ENCODE results near the gene CCDC152. TPM values are rescaled to one million over a fixed set of nuclear protein-coding genes. Genes with fewer than 3 reads are reported as not detected.
"Not testable (repeated sequence)": the region's sequence is repeated elsewhere in the genome, so short reads cannot be mapped to it uniquely, and the experiment has no call there.

CCDC152 gene
- polyA plus RNA-seq, 3 donors = 0.92 to 2.6 (median 2.6) TPM

GRCh38 chr5:42837601-42838000 is 81.0 kb downstream of the CCDC152 start:
- H3K27ac ChIP-seq (ENCODE audit: low read depth, low read length) = no peak overlapping the region
- 79 to 84% (median 80%) methylated on average over 3 of the region's 3 CpGs for WGBS, 3 donors

DNA sequence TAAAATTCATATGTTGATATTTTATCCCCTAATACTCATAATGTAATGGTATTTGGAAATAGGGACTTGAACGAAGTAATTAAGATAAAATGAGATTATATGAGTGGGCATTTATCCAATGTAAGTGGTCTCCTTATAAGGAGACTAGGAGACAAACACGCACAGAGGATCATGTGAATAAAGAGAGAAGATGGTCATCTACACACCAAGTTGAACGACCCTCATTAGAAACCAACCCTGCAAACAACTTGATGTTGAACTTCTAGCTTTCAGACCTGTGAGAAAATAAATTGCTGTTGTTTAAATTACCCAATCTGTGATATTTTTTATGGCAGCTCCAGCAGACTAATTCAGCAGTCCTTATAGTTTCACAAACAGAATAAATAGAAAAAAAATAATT is 82.6 kb downstream of the CCDC152 start:
- 82 to 89% (median 88%) methylated on average over 3 of the region's 3 CpGs for WGBS, 3 donors
- H3K27ac ChIP-seq (ENCODE audit: low read depth, low read length) = no peak overlapping the region

GRCh38 chr5:42840269-42840668 is 83.7 kb downstream of the CCDC152 start:
- 9 to 45% (median 11%) methylated on average over 6 of the region's 6 CpGs for WGBS, 3 donors

DNA sequence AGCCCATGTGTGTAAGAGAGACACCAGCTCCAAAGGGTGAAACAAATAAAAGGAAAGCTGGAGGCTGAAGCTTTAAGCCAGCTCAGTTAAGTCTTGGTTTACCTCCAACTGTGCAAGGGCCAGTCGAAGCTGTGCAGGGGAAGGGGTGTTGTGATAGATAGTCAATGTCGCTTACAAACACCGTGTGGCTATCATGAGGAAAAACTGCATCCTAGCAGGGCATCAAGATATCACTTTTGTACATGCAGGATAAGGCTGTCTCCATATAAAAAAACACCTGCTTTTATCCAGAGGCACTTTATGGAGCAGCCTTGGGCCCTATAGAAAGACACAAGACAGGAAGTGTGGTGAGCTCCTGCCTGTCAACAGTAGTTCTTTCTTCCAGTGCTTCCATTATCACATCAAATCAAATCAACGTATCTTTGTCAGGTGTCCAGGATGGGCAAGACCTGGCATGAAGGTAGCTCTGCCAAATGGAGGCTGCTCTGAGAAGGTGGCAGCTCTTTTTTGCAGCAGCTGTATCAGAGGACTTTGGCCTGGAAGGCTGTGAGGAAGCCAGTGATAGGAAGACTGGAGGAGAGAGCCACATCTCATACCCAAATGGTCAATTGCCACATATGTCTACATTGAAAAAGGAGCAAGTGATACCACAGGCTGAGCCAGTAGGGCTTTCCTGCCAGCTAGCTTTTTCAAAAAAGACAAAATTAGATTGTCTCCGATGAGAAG is 84.4 kb downstream of the CCDC152 start:
- no peak overlapping the region for H3K27ac ChIP-seq (ENCODE audit: low read depth, low read length)
- WGBS, 3 donors = 68 to 84% (median 72%) methylated on average over 5 of the region's 5 CpGs

More at GRCh38 chr5:42840269-42840668, 83.7 kb downstream of the CCDC152 start:
- no peak overlapping the region for H3K27ac ChIP-seq (ENCODE audit: low read depth, low read length)

DNA sequence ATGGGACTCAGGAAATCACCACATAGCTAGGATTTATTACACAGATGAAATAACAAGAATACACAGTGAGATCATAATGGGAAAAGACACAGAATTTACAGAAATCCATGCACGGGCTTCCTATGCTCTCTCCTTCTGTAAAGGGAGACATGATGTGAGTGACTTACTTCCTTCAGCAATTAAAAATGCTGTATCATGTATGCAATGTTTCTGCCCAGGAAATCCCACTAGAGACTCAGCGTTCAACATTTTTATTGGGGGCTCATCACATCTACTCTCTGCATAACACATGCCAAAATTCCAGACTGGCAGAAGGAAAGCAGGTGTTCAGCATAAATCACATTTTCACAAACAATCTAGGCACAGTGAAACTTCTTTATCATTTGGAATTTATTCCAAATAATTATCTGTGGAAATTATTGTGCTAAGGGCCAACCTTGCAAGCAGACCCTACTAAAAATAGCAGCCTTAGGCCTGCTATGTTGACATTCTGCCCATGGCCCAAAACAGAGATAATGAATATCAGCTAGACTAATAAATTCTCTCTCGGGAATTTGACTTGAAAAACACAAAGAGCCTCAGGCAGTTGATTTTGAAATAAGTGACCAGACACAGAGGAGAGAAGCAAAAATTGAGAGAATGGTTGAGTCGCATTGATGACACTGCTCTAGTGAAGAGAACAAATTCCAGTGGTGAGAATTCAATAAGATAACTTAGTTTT is 86.5 kb downstream of the CCDC152 start:
- H3K27ac ChIP-seq (ENCODE audit: low read depth, low read length) = no peak overlapping the region
- 38 to 48% (median 47%) methylated on average over 4 of the region's 4 CpGs for WGBS, 3 donors

- 89 to 90% (median 90%) methylated on average over 3 of the region's 3 CpGs for WGBS, 3 donors
- H3K27ac ChIP-seq (ENCODE audit: low read depth, low read length) = no peak overlapping the region
These were observed 87.2 kb downstream of the CCDC152 start for GRCh38 chr5:42843675-42844292.

- not testable (repeated sequence) for H3K27ac ChIP-seq (ENCODE audit: low read depth, low read length)
- 92 to 97% (median 96%) methylated on average over 4 of the region's 4 CpGs for WGBS, 3 donors
These were observed 87.8 kb downstream of the CCDC152 start for GRCh38 chr5:42844408-42844807.

GRCh38 chr5:42848545-42848944 is 91.9 kb downstream of the CCDC152 start:
- no peak overlapping the region for H3K27ac ChIP-seq (ENCODE audit: low read depth, low read length)
- 93 to 99% (median 95%) methylated on average over 2 of the region's 2 CpGs for WGBS, 3 donors

DNA sequence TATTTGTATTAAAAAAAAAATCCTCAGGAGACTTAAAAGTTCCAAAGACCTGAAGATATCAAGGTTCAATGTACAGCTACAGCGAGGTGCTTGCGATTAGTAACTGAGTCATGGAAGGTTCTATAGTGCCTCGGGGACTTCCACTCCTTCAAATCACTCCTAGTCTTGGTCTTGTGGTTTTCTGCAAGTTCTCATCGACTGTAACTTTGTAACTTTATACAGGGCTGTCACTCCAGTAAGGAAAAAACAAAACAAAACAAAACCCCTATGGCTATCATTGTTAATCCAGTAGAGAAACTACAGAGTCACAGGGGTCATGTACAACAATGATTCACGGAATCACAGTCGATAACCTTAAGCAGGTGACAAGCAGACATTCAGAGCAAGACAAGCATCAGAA is 94.9 kb downstream of the CCDC152 start:
- H3K27ac ChIP-seq (ENCODE audit: low read depth, low read length) = no peak overlapping the region
- WGBS, 3 donors = 86 to 91% (median 89%) methylated on average over 6 of the region's 6 CpGs

Other genes with a start within 250 kb of the CCDC152 start
- gene SELENOP, start 55.1 kb downstream of the CCDC152 start, polyA plus RNA-seq = 100 to 1,000 TPM in 2 of 3 donors, 10 to 100 TPM in 1; 83.3 to 442 (median 228) TPM

All from adipose tissue (tissue), 3 donors.